K562 (cell line): ENCODE results near the gene PSMA1. TPM values are rescaled to one million over a fixed set of nuclear protein-coding genes. Genes with fewer than 3 reads are reported as not detected.

Source experiments
- ATF1 ChIP-seq, 2 experiments: fragments of 450-650 bp in 1 of 2; IDR thresholded peaks; 2 replicates each; pipeline ENCODE4 v1.6.1; 2016; ENCODE audit warnings: missing compliant biosample characterization in 1 of 2, missing genetic modification characterization in 1 of 2
- CBX1 ChIP-seq: sonication (generic); IDR thresholded peaks from 2 replicates; pipeline ENCODE4 v1.6.1; 2016; ENCODE audit warnings: antibody characterized with exemption, low read depth, mild to moderate bottlenecking
- E2F8 ChIP-seq: fragments of 450-650 bp; IDR thresholded peaks from 2 replicates; pipeline ENCODE4 v1.7.1; 2018; ENCODE audit warnings: mild to moderate bottlenecking, low read depth; ENCODE audit not compliant: partially characterized antibody
- FOXA3 ChIP-seq, 2 experiments: fragments of 450-650 bp in 1 of 2; sonication (generic) in 1 of 2; formaldehyde crosslinking; IDR thresholded peaks in 1 of 2; conservative IDR thresholded peaks in 1 of 2; 2 replicates each; pipeline versions ENCODE4 v1.4.0 to v1.8.0; 2020 to 2022; ENCODE audit warnings: mild to moderate bottlenecking in 2 of 2, missing genetic modification reagents in 1 of 2
- HDAC2 ChIP-seq: fragments of 450-650 bp; IDR thresholded peaks from 2 replicates; pipeline ENCODE4 v1.6.1; 2016; ENCODE audit warnings: mild to moderate bottlenecking
- LEF1 ChIP-seq: fragments of 450-650 bp; IDR thresholded peaks from 2 replicates; pipeline ENCODE4 v1.6.1; 2016; ENCODE audit warnings: mild to moderate bottlenecking
- MTF1 ChIP-seq: fragments of 250-450 bp; sonication (Bioruptor Pico); IDR thresholded peaks from 2 replicates; pipeline ENCODE4 v1.9.0; 2021; ENCODE audit warnings: moderate library complexity, mild to moderate bottlenecking, inconsistent platforms, borderline replicate concordance
- MYC ChIP-seq, 2 experiments: fragments of 250-450 bp in 1 of 2; sonication (Bioruptor Pico) in 1 of 2; IDR thresholded peaks; 2 replicates each; pipeline versions ENCODE4 v1.5.1 to v1.6.1; 2012 to 2021; ENCODE audit warnings: low read depth in 2 of 2, borderline replicate concordance in 1 of 2, improper control_type of control experiment in 1 of 2, low read length in 1 of 2, mild to moderate bottlenecking in 1 of 2, moderate library complexity in 1 of 2
- NBN ChIP-seq: fragments of 450-650 bp; IDR thresholded peaks from 2 replicates; pipeline ENCODE4 v1.6.1; 2016; ENCODE audit warnings: low read depth, mild to moderate bottlenecking
- PRDM10 ChIP-seq: fragments of 450-650 bp; IDR thresholded peaks from 2 replicates; pipeline ENCODE4 v1.6.1; 2018; ENCODE audit not compliant: partially characterized antibody
- SMARCA4 ChIP-seq: fragments of 450-650 bp; IDR thresholded peaks from 2 replicates; pipeline ENCODE4 v1.6.1; 2016
- SMARCC2 ChIP-seq: fragments of 450-650 bp; IDR thresholded peaks from 2 replicates; pipeline ENCODE4 v1.6.1; 2017; ENCODE audit warnings: antibody characterized with exemption, moderate library complexity, mild to moderate bottlenecking, low read depth
- TCF3 ChIP-seq: sonication (generic); formaldehyde crosslinking; IDR thresholded peaks from 2 replicates; pipeline ENCODE4 v1.4.0; 2020; ENCODE audit warnings: mild to moderate bottlenecking, missing genetic modification reagents
- TCFL5 ChIP-seq: fragments of 250-450 bp; sonication (Bioruptor Pico); conservative IDR thresholded peaks from 2 replicates; pipeline ENCODE4 v1.6.1; 2021; ENCODE audit warnings: mild to moderate bottlenecking, moderate library complexity, matching md5 sums
- TEAD1 ChIP-seq, 2 experiments: fragments of 450-650 bp in 1 of 2; sonication (generic) in 1 of 2; formaldehyde crosslinking; IDR thresholded peaks; 2 replicates each; pipeline versions ENCODE4 v1.4.0 to v1.8.0; 2020 to 2022; ENCODE audit warnings: mild to moderate bottlenecking in 2 of 2, missing genetic modification reagents in 1 of 2
- USF2 ChIP-seq: sonication (generic); formaldehyde crosslinking; IDR thresholded peaks from 2 replicates; pipeline ENCODE4 v1.5.0; 2020; ENCODE audit warnings: missing genetic modification reagents
- ZNF232 ChIP-seq: sonication (generic); formaldehyde crosslinking; IDR thresholded peaks from 2 replicates; pipeline ENCODE4 v1.8.0; 2022; ENCODE audit warnings: mild to moderate bottlenecking, missing genetic modification reagents
- ZNF316 ChIP-seq: fragments of 450-650 bp; IDR thresholded peaks from 2 replicates; pipeline ENCODE4 v1.6.1; 2016
- ZNF408 ChIP-seq: fragments of 250-450 bp; sonication (Bioruptor Pico); IDR thresholded peaks from 2 replicates; pipeline ENCODE4 v1.4.0; 2020; ENCODE audit warnings: low read depth, mild to moderate bottlenecking, moderate library complexity
- ZNF444 ChIP-seq: fragments of 250-450 bp; sonication (Bioruptor Pico); IDR thresholded peaks from 2 replicates; pipeline ENCODE4 v1.4.0; 2020; ENCODE audit warnings: mild to moderate bottlenecking, moderate library complexity
- polyA plus RNA-seq, 8 experiments: library from polyadenylated mRNA; depleted of rRNA in 4 of 8; stranded (reverse) in 5 of 8; unstranded in 3 of 8; fragments of >200 nt; fragmentation: Nextera tagmentation in 2 of 8; fragmentation: Illumina TruSeq in 1 of 8; extraction: Ambion mirVana in 2 of 8; extraction: Trizol in 1 of 8; gene quantifications; 2 replicates each; pipeline versions ENCODE4 v1.2.1 to v1.2.3, GENCODE V29; 2011 to 2014; ENCODE audit warnings: inconsistent platforms in 1 of 8, missing spikeins in 1 of 8
- total RNA-seq, 7 experiments: library from RNA; depleted of rRNA in 6 of 7; stranded (reverse); fragments of >200 nt in 6 of 7; fragmentation: Illumina TruSeq in 2 of 7; extraction: Trizol in 2 of 7; gene quantifications; 2 replicates each; pipeline versions ENCODE4 v1.2.1 to v1.2.3, GENCODE V29; 2011 to 2021; ENCODE audit warnings: low replicate concordance in 1 of 7

The PSMA1 gene
- total and polyA plus RNA-seq, 9 of the 15 experiments (the other 6 are each of a cell fraction or from before 2014, with no cell fraction given), result 283 to 1,007 (median 424) TPM

GRCh38 chr11:14520747-14521151, 563 bp upstream of the PSMA1 start (continued):
- TF ChIP-seq TEAD1 (CRISPR knock-in tag; IDR thresholded peaks at IDR 0.05) (no peak), TCFL5 (CRISPR knock-in tag) (no peak), MTF1 (CRISPR knock-in tag) (no peak), ZNF444 (CRISPR knock-in tag) (no peak), PRDM10 (no peak), ZNF408 (CRISPR knock-in tag) (no peak), ZNF232 (CRISPR knock-in tag) (no peak), CBX1 (no peak), SMARCA4 (0 out of 2 replicates have a peak, but pooled peaks have one; percentile 7), ZNF316 (peak; percentile 27), USF2 (CRISPR knock-in tag) (no peak), LEF1 (peak; percentile 25; the same call in 1 of the 2 replicates), HDAC2 (no peak; the same call in 1 of the 2 replicates), SMARCC2 (no peak), MYC (IDR thresholded peaks at IDR 0.05; ENCODE audit: low read depth, low read length) (no peak), MYC (CRISPR knock-in tag; IDR thresholded peaks at IDR 0.05; ENCODE audit: borderline replicate concordance, low read depth) (no peak), TCF3 (CRISPR knock-in tag) (no peak), E2F8 (peak; percentile 60), FOXA3 (CRISPR knock-in tag; conservative IDR thresholded peaks at IDR 0.05 in 1 of 2, IDR thresholded peaks at IDR 0.05 in 1 of 2) (peak in 1 of 2 experiments; percentile 61; a peak in 1 of 4 replicates), ATF1 (CRISPR knock-in tag; IDR thresholded peaks at IDR 0.05) (no peak), ATF1 (tag; IDR thresholded peaks at IDR 0.05) (no peak; the same call in 1 of the 2 replicates), NBN (0 out of 2 replicates have a peak, but pooled peaks have one; percentile 16)
